Measurements from ENCODE around the gene MYT1. TPM values are rescaled to one million over a fixed set of nuclear protein-coding genes. Genes with fewer than 3 reads are reported as not detected.
A peak's percentile ranks its signal among the peaks of the same experiment; 100 is the strongest.
"Not testable (repeated sequence)": the region's sequence is repeated elsewhere in the genome, so short reads cannot be mapped to it uniquely, and the experiment has no call there.

The MYT1 gene
- total RNA-seq: under 1 TPM in 1 of 4 donors, not detected in 3; 0.34 TPM

- Histone ChIP-seq H3K27ac (no peak within 1 kb of the TSS), H3K4me3 (no peak within 1 kb of the TSS), H3K27me3 (peaks cover 99% of the 10 kb centered on the region), H3K36me3 (no peaks in the 10 kb centered on the region), H3K4me1 (no peaks in the 10 kb centered on the region), H3K9me3 (no peaks in the 10 kb centered on the region)
- 71% methylated on average over 21 of the region's 21 CpGs for WGBS
- TF ChIP-seq CTCF (IDR thresholded peaks at IDR 0.05) (no peak), POLR2AphosphoS5 (IDR thresholded peaks at IDR 0.05) (no peak), EP300 (IDR thresholded peaks at IDR 0.05) (no peak), POLR2A (IDR thresholded peaks at IDR 0.05) (no peak)
- DNase-seq (ENCODE audit: low spot score in 2 of 2): no peak
These were observed at the start of gene MYT1 for GRCh38 chr20:64164123-64164836. Gene MYT1, plus strand, starts transcription at chr20:64164452. Its CDS starts 34,410 bp downstream, at chr20:64198862.

- no peak for TF ChIP-seq POLR2A (IDR thresholded peaks at IDR 0.05)
- TF ChIP-seq POLR2AphosphoS5 (IDR thresholded peaks at IDR 0.05): no peak
- no peak for TF ChIP-seq CTCF (IDR thresholded peaks at IDR 0.05)
- TF ChIP-seq EP300 (IDR thresholded peaks at IDR 0.05): no peak
- Histone ChIP-seq H3K27ac (no peak overlapping the region), H3K4me3 (no peak overlapping the region), H3K27me3 (no peaks in the 10 kb centered on the region), H3K4me1 (peaks cover 4% of the 10 kb centered on the region), H3K36me3 (no peaks in the 10 kb centered on the region), H3K9me3 (no peaks in the 10 kb centered on the region)
- DNase-seq (ENCODE audit: low spot score in 2 of 2): peak; percentile 51 to 65
- 64% methylated on average over 10 of the region's 14 CpGs for WGBS
These were observed 48.9 kb upstream of the MYT1 start for GRCh38 chr20:64115171-64115911.

- H3K9me3 ChIP-seq: no peaks in the 10 kb centered on the region
- H3K27ac ChIP-seq: no peak overlapping the region
- H3K4me1 ChIP-seq: peaks cover 8% of the 10 kb centered on the region
- DNase-seq (ENCODE audit: low spot score in 2 of 2): peak; percentile 43 to 65
- WGBS: 56% methylated on average over 6 of the region's 21 CpGs
- H3K4me3 ChIP-seq: no peak overlapping the region
- TF ChIP-seq EP300 (IDR thresholded peaks at IDR 0.05) (no peak), POLR2A (IDR thresholded peaks at IDR 0.05) (no peak), POLR2AphosphoS5 (IDR thresholded peaks at IDR 0.05) (no peak), CTCF (IDR thresholded peaks at IDR 0.05) (no peak)
- peaks cover 4% of the 10 kb centered on the region for H3K27me3 ChIP-seq
- no peaks in the 10 kb centered on the region for H3K36me3 ChIP-seq
These were observed 48.2 kb upstream of the MYT1 start for GRCh38 chr20:64116016-64116415.

- peaks cover 8% of the 10 kb centered on the region for H3K4me1 ChIP-seq
- DNase-seq (ENCODE audit: low spot score in 2 of 2): peak; percentile 51 to 67
- TF ChIP-seq CTCF (IDR thresholded peaks at IDR 0.05): no peak
- no peak for TF ChIP-seq POLR2AphosphoS5 (IDR thresholded peaks at IDR 0.05)
- no peak for TF ChIP-seq EP300 (IDR thresholded peaks at IDR 0.05)
These were observed 47.5 kb upstream of the MYT1 start for GRCh38 chr20:64116541-64117431.

GRCh38 chr20:64117432-64117777 is 46.8 kb upstream of the MYT1 start:
- not testable (repeated sequence) for H3K9me3 ChIP-seq, H3K36me3 ChIP-seq, H3K4me3 ChIP-seq, H3K4me1 ChIP-seq, H3K27ac ChIP-seq
- peaks cover 18% of the 10 kb centered on the region for H3K27me3 ChIP-seq
- no CpG with 5 or more reads among the region's 6 CpGs for WGBS
- peak in 1 of 2 donors; percentile 23 for DNase-seq (ENCODE audit: low spot score in 2 of 2)

More at GRCh38 chr20:64116541-64117431, 47.5 kb upstream of the MYT1 start:
- Histone ChIP-seq H3K36me3 (no peaks in the 10 kb centered on the region), H3K27me3 (peaks cover 11% of the 10 kb centered on the region), H3K4me3 (no peak overlapping the region), H3K27ac (no peak overlapping the region), H3K9me3 (no peaks in the 10 kb centered on the region)
- 83% methylated on average over 12 of the region's 17 CpGs for WGBS
